Measurements from ENCODE around the gene CCL27. TPM values are rescaled to one million over a fixed set of nuclear protein-coding genes. Genes with fewer than 3 reads are reported as not detected.

CCL27 gene
- total RNA-seq, 2 donors from 2014 or later, result not detected

DNA sequence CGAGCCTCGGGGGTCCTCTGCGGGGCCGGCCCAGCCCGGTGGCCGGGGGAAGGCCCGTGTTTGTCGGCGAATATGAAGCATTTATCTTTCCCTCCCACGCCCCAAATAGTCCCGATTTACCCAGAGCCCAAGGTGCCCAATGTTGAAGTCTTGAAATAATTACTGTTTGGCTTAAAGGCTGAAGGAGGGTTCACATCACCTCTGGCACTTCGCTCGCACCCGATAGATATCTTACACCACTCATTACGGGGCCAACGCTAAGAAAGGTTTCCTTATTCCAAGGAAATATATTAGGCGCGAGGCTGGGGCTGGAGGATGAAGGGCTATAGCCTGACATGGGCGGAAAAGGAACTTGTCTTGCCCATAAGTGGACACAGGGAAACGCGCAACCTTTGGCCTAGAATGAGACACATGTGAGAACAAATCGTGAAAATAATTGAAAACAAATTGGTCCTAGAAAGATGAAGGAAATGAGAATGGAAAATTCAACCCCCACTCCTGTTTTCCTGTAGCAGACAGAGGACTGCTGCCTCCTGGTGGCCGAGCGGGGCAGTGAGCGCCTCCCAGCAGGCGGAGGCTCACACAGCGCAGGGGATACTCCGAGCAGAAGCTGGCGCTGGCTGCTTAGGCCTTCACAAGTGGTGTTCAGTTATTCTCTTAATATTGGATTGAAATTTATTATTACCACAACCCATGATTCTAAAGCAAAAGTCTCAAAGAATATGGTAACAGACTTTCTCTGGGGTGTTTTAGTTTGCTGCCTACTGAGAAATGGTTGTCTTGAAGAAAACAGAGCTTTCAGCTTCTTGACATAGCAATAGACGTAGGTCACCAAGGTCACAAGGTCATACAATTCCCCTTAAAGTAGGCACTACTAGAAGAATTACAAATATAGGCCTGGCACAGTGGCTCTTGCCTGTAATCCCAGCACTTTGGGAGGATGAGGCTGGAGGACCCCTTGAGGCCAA, 39.6 kb upstream of the CCL27 start:
- peaks cover 0 to 9% of the 10 kb centered on the region in 2 donors for H3K4me1 ChIP-seq
- no peaks in the 10 kb centered on the region for H3K27me3 ChIP-seq
- peak; percentile 97 to 98 for TF ChIP-seq CTCF (IDR thresholded peaks at IDR 0.05)
- H3K36me3 ChIP-seq, result no peaks in the 10 kb centered on the region
- H3K4me3 ChIP-seq, result peak overlapping the region; percentile 62 to 86
- DNase-seq (ENCODE audit: low spot score), result peak; percentile 86
- H3K27ac ChIP-seq, result peak overlapping the region; percentile 79 to 82
- H3K9me3 ChIP-seq, result no peaks in the 10 kb centered on the region

DNA sequence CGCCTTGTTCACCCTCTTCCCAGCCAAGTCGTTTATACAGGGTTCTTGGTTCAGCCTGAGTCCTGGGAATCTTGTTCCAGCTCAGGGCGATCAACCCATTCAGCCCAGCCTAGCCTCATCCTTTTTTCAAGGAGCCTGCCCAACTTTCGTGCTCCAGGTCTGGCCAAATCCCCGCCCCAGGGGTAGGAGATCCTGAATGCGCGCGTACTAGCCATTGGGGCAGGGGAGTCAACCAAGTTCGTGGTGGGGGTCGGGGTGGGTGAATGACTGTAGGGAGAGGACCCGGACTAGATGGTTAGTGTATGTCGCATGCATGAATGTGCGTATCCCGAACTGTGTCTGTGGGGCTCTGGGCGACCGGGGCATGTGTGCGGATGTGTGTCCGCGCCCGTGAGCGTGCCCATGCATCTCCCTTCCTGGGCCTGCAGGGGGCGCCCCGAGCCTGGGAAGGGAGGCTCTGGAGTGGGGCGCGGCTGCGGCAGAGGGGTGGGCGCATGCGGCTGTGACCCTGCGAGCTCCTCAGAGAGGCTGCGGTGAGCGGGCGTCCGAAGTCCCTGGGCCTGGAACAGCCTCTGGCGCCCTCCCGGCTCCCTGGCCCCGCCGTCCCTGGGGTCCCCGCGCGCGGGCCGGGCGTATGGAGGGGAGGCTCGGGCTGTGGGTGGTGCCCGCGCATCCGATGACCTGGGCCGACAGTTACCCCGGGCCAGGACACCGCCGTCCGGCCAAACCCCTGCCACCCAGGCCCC, 38.7 kb upstream of the CCL27 start:
- peak; percentile 77 for DNase-seq (ENCODE audit: low spot score)
- Histone ChIP-seq H3K4me3 (peak overlapping the region; percentile 62 to 86), H3K36me3 (no peaks in the 10 kb centered on the region), H3K27ac (peak overlapping the region; percentile 79 to 82), H3K4me1 (peaks cover 0 to 9% of the 10 kb centered on the region in 2 donors), H3K9me3 (no peaks in the 10 kb centered on the region), H3K27me3 (no peaks in the 10 kb centered on the region)
- TF ChIP-seq CTCF (IDR thresholded peaks at IDR 0.05), result peak; percentile 95 to 96

- no peak for DNase-seq (ENCODE audit: low spot score)
- Histone ChIP-seq H3K27me3 (no peaks in the 10 kb centered on the region), H3K36me3 (no peaks in the 10 kb centered on the region), H3K4me3 (no peak overlapping the region), H3K4me1 (no peaks in the 10 kb centered on the region), H3K27ac (no peak overlapping the region), H3K9me3 (no peaks in the 10 kb centered on the region)
- no peak for TF ChIP-seq CTCF (IDR thresholded peaks at IDR 0.05)
Measured at GRCh38 chr9:34694811-34695210, 32.4 kb upstream of the CCL27 start.

DNA sequence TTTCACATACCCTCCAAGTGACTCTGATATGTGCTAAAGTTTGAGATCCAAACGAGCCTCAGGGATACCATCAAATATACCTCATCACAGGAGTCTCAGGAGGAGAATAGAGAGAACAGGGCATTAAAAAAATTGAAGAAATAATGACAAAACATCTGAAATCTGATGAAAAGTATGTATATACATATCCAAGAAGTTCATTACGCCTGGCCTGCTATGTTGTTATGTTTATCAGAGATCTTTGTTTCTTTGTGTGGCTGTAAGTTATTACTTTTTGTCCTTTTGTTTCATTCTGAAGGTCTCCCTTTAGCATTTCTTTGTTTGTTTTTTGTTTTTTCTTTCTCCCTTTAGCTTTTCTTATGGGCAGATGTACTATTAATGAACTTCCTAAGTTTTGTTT, 31.1 kb upstream of the CCL27 start:
- H3K4me3 ChIP-seq, result no peak overlapping the region
- H3K4me1 ChIP-seq, result no peaks in the 10 kb centered on the region
- no peak for DNase-seq (ENCODE audit: low spot score)
- H3K36me3 ChIP-seq, result no peaks in the 10 kb centered on the region
- TF ChIP-seq CTCF (IDR thresholded peaks at IDR 0.05), result no peak
- H3K9me3 ChIP-seq, result no peaks in the 10 kb centered on the region
- no peaks in the 10 kb centered on the region for H3K27me3 ChIP-seq
- H3K27ac ChIP-seq, result no peak overlapping the region

- Histone ChIP-seq H3K27ac (no peak overlapping the region), H3K36me3 (no peaks in the 10 kb centered on the region), H3K4me3 (no peak overlapping the region), H3K27me3 (no peaks in the 10 kb centered on the region), H3K9me3 (no peaks in the 10 kb centered on the region), H3K4me1 (no peaks in the 10 kb centered on the region)
- no peak for TF ChIP-seq CTCF (IDR thresholded peaks at IDR 0.05)
- no peak for DNase-seq (ENCODE audit: low spot score)
Measured at GRCh38 chr9:34691936-34692315, 29.5 kb upstream of the CCL27 start.
